HG02763 (cell line): ENCODE measurements around the gene DYNLL2.
A peak's percentile ranks its signal among the peaks of the same experiment; 100 is the strongest.
"Not testable (repeated sequence)": the region's sequence is repeated elsewhere in the genome, so short reads cannot be mapped to it uniquely, and the experiment has no call there.

Source experiments
- ATAC-seq: cut with Tn5 transposase; IDR thresholded peaks from one replicate; pipeline ENCODE4 v1.9.1; 2021; ENCODE audit warnings: mild to moderate bottlenecking, moderate library complexity; ENCODE audit not compliant: unreplicated experiment

The DYNLL2 gene

DNA sequence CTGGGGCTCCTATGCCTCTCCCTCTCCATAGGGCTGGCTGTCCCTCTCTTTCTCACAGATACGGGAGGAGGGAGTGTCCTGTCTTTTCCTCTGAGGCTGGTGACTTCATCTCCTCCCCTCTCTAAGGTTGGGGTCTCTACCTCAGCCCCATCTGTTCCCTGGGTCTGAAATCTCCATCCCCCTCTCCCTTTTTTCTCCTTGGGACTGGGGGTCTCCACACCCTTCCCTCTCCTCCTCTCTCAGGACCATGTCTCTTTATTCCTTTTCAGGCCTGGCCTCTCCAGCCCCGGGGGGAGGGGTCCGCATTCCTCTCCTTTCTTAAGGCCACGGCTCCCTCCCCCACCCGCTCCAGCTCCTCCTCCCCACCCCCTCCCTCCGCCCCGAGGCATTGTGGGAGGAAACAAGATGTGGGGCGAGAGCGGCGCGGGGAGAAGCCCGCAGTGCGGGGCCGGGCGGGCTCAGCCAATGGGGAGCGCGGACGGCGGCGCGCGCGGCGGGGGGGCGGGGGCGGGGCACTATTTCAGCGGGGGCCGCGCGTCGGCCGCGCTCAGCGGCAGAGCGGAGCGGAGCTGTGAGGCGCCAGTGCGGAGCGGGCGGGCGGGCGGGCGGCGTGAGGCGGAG is at the start of gene DYNLL2:
Gene DYNLL2 (plus strand): TSS at position 550 of the 621 bp plus-strand sequence. CDS start 3,672 bp downstream, outside the sequence.
- peak; percentile 68 for ATAC-seq

DNA sequence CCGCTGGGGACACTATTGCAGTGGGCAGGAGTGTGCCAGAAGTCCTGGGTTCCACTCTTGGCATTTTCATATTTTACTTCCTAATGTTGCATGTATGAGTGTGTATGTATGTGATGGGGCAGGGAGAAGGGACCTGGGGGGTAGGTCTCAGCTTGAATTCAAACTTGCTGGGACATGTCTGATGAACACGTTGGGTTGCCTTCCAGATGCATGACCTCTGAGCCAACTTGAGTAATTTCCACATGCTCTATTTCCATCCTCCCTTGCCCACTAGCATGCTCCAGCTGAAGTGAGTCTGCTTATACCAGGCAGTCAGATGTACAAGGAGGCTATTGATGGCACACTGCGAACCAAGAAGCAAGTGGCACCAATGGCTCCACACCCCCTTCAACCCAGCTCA is 43.2 kb upstream of the DYNLL2 start:
- ATAC-seq = no peak

DNA sequence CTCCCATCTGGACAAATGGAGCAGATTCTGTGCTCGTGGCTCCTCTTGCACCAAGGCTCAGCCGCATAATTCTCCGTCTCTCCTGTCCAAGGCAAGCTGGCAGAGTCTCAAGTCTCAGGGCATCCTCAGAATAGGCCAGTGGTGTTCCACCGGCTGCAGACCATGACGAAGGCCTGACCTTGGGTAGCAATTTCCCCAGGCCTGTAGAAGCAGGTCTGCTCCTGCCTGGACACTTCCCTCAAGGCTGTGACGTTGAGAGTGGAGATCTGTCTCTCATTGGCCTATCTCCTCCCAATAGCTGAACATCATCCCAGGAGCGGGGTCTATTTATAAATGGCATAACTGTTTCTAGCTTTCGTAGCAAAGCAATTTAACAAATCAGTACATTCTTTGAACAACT is 42.8 kb upstream of the DYNLL2 start:
- no peak for ATAC-seq

DNA sequence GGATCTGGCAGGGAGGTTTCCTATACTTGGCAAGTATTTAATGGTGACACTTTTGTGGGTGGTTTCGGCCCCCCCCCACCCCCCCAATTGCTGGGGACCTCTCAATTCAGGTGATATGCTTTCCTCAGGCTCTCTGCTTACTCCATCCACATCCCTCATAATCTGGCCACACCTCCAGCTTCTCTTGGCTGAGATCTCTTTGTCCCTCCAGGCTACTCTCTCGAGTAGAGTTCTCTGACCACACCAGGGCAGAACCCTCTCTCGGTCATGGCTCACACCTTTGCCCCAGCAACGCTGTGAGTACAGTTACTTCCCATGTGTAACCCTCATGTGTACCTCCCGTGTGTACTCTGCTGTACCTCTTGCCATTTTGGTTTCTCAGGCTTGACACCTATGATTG is 42.1 kb upstream of the DYNLL2 start:
- no peak for ATAC-seq

DNA sequence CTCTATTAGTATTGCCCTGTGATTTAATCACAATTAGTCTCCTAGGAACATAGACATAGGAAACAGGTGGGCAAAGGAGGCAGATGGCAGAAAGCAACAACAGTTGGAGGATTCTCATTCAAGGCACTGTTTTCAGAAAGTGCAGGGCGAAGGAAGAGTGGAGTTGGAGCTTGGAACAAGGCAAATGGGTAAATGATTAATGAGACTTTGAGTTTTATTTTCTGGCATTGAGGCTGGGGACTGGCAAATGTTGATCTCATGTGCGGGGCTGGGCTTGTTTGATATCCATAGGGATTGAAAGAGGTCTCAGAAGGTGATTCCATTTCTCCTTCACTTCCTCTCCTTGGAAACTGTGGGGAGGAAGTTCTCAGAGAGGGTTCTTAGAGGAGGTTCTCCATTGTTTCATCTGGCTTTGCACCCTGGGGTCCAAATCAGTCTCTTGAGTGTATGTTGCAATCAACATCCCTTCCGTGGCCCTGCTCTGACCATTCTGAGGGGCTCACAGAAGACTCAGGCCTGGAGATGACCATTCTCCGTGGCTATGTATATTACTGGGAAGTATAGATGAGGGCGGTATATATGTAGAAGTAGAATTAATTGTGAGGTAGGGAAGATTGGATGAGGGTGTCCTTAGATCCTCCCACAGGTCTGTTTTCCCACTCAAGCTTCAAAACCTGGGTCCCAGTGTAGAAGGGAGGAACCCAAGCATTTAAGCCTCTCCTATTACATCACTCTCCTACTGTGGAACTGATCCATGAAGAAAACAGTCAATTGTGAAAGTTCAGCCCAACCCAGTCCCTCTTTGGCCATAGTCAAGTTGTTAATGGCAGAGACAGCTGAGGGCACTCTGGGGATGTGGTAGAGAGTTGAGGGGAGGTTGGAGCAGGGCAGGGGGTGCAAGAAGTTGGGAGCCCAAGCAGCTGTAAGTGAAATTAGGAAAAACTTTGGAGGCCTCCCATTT is 39.7 kb upstream of the DYNLL2 start:
- ATAC-seq = no peak

DNA sequence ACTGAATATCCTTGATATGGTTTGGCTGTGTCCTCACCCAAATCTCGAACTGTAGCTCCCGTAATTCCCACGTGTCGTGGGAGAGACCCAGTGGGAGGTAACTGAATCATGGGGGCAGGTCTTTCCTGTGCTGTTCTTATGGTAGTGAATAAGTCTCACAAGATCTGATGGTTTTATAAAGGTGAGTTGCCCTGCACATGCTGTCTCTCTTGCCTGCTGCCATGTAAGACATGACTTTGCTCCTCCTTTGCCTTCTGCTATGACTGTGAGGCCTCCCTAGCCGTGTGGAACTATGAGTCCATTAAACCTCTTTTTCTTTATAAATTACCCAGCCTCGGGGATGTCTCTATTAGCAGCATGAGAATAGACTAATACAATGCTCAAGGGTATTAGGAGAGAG is 39.0 kb upstream of the DYNLL2 start:
- ATAC-seq = not testable (repeated sequence)

DNA sequence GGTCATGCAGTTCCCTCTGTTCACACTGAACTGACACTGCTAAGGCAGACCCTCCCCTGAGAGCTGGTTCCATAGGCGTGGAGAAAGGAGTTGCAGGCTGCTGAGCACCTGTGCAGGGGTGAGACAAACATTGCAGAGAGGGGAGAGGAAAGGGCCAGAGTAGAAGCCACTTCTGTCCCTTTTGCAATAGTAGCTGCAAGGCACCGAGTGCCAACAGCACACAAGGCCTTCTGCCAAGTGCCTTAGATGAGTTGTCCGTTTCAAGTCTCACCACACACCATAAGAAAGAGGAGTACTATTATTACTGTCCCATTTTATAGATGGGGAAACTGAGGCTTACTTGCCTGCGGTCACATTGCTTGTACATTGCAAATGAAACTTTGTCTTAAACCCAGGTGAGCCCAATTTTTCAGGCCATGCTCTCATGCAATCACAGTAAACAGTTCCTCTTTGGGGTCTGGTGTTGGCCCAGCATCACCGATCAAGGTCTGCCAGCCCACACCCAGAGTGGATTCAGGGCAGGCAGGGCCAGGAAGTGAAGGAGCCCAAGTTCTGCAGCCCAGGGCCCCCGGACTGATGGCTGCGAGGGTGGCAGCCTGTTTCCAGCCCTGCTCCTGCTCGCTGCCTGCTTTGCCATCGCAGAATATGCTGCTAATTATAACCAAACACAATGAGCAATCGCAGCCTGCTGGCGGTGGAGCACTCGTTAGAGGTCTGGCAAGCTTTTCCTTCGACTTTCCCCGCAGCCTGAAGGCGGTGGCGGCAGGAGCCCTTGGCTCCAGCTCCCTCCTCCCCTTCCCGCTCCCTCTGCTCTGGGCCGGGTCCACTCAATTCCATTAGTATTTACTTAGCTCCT is 36.8 kb upstream of the DYNLL2 start:
- ATAC-seq = no peak

DNA sequence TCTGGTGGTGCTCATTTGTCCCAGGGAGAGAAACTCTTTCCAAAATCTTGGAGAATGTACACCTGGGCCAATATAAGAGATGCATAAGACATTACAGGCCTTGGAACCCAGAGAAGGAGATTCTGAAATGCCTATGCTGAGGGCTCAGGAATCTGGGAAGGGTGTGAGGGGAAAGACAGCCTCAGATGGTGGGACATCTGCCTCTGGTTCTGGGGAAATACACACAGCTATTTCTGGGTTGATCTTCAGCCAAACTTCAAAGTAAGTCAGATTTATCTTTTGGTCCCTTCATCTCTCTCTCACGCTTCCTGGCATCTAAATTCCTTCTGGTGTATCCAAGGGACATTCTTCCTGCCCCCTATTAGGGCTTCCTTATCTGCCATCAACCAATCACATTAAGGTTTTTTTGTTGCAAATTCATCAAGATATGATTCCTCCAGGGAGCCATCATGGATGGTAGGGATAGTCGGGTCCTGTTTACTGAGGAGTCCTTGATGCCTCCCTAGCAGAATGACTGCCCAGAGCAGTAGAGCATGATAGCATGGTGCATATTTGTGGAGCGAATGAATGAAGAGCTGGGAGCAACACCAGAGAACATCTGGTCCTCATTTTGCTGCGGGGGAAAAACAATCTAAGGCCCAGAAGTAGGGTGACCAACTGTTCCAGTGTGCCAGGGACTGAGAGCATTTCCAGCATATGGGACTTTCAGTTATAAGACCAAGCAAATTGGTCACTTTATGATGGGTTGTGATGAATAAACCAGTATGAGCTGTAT is 35.7 kb upstream of the DYNLL2 start:
- no peak for ATAC-seq

DNA sequence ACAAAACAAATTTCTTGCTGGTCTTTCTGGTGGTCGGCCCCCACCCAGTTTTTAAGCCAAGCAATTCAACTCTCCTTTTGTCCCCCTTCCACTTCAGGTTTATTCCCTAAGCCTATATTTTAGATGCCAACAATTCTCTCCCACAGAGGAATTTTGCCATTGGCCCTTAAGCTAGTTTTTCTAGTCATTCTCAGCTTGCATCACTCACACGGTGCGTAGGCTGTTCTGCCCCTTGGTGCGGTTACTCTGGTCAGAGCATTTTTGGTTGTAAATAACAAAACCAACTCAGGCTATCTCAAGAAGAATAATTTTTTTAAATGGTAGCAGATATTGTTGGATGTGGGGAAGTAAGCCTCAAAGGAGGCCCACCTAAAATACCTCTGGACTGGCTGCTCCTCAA is 33.7 kb upstream of the DYNLL2 start:
- ATAC-seq = no peak

DNA sequence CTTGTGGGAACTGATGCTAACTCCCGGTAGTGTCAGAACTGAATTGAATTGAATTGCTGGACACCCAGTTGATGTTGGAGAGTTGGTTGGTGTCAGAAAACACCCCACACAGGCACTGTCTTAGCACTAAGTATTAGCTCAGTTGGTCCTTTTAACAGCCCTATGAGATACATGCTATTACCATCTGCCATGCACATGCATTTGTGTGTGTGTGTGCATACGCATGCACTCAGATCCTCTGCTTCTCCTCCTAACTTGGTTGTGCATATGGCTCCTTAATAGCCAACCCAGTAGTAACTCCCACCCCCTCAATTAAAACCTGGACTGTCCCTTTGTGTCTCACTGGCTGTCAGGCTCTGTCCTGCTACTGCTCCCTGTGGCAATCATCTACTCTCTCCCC is 32.3 kb upstream of the DYNLL2 start:
- ATAC-seq = no peak

DNA sequence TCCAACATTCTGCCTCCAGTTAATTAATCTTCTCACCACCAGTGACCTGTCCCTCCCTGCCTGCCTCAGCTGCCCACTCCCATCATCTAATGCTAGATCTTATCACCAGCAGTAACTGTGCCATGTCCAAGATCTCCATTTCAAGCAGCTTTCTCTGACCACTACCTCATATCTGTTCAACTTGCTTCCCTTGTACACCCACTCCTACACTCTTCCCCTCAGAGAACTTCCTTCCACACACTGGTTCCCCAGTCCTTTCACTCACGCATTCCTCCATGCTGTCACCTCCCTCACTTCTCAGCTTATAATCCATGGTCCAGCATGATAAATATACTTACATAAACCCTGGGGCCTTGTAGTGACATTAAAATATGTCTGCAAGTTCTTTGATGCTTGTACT is 31.8 kb upstream of the DYNLL2 start:
- ATAC-seq = no peak

DNA sequence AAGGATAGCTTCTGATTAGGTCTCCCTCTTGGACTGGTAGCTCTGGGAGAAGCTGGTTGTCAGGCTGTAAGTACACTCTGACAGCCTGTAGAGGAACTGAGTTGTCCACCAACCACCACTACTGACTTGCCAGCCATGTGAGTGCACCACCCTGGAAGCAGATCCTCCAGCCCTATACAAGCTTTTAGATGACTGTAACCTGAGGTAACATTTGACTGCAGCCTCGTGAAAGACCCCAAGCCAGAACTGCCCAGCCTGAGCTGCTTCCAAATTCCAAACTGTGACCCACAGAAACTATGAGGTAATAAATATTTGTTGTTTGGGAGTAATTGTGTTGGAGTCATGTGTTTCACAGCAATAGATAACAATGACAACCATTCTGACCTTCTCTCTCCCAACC is 30.8 kb upstream of the DYNLL2 start:
- no peak for ATAC-seq

DNA sequence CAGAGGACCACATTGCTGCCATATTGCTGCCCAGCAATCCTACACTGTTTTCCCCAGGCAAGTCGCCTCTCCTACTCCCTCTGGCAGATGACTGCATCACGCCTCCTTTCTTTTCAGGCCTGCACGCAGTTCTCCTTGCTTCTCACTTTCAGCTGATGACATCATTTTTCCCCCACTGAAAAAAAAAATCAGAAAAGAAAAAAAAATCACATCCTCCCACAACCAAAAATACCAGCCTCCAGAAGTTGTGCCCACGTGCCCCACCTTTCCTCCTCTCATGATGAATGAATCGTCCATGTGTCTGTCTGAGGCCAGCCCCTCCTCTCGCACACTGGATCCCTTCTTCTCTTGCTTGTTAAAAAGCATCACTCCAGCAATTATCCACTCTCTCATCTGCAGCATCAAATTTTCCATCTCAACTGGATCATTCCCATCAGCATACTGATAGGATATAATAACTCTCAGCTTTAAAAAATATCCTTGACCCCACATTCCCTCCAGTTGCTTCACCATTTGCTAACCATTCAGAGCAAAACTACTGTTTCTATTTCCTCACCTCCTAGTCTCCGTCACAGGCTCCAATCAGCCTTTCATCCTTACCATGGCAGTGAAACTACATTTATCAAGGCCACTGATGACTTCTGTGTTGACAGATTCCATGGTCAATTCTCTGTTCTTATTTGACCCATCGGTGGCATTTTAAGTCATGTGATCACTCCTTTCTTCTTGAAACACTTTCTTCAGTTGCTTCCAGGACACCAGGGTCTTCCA is 30.1 kb upstream of the DYNLL2 start:
- no peak for ATAC-seq

DNA sequence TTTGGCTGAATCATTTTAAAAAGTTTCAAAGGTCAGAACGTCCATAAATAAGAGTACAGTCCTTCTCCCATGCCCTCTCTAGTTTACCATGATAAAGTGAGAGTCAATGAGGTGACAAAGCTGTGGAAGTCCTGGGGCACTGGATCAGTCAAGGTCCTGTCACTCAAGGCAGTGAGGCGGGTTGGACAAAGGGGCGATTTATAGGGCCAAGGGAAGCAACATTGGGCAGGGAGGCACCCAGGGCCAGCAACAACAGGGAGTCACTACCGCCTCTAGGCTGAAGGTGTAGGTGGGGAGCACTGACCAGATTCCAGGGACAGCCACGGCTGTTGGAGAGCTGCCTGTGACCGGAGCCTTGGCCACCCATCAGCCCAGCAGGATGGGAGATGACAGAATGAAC is 28.6 kb upstream of the DYNLL2 start:
- ATAC-seq = no peak

DNA sequence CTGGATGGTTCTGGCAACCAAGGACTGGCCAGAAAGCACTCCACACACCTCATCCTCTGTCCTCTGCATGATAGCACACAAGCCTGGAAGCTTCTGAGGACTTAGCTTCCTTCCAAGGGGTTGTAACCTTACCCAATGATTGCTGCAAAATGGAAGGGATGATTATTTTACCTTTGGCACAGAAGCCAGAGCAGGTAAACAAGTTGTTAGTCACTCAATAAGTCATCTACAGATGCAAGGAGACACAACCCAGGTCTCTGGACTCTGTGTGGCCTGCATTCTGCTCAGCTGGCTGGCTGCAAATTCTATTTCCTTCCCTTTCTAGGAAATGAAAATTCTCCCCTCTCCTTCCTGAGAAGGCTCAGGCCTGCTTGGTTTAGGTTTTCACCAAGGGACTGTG is 26.7 kb upstream of the DYNLL2 start:
- no peak for ATAC-seq

DNA sequence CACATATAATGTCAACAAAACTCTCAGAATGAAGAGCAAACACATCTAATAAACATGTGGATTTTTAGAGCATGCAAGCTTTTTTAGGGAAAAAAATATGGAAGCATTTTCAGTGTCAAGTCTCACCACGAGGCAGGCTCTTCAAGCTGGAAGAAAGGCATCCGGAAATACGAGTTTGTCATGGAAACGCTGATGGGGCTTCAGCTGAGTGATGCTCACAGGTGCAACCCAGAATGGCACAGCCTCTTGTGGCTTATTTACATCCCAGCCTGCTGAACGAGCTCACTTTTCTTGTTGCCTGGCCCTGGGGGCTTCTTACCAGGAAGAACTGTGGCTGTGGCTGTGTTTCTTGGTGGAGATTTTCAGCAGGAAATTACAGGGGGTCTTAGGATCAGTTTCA is 24.1 kb upstream of the DYNLL2 start:
- no peak for ATAC-seq

DNA sequence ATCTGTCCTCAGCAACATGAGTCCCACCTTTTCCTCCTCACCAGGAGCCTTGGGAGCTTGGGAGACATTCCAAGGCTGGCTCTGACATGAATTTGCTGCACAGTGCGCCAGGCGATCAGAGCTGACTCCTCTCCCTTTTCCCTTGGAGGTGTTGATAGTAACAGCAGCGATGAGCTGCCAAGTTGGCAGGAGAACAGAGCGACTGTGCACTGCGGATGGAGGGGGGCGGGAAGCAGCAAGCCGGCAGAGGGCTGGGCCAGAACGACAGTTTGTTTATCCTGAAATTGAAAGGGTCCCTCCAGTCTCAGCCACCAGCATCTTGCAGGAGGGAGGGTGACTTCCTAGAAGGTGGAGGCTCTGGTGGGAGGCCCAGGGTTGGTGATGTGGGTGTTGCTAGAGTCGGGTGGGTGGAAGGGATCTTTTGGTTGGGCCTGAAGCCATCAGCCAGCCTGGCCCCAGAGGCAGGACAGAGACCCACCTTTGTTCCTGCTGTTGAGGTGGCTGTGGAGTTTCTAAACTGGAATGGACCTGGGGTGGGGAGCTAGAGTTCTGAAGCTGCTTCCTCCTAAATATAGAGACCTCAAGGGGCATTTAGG is 22.5 kb upstream of the DYNLL2 start:
- no peak for ATAC-seq

DNA sequence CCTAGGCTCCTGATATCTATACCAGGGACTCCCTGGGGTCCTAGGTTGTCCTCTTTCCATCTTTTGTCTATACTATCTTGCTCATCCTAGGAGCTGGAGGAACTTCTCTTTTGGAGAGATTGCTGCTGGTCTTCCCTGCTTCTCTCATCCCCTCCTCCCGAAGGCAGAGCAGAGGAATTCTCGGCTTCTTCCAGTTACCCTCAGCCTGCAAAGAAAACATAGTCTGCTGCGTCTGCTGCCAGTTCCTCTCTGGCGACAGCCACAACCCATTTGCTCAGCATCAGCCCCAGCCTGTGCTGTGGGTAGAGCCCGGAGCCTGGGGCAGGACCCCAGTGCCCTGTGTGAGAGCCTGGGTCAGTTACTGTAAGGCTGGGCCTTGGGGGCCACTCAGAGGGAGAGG is 21.5 kb upstream of the DYNLL2 start:
- no peak for ATAC-seq

DNA sequence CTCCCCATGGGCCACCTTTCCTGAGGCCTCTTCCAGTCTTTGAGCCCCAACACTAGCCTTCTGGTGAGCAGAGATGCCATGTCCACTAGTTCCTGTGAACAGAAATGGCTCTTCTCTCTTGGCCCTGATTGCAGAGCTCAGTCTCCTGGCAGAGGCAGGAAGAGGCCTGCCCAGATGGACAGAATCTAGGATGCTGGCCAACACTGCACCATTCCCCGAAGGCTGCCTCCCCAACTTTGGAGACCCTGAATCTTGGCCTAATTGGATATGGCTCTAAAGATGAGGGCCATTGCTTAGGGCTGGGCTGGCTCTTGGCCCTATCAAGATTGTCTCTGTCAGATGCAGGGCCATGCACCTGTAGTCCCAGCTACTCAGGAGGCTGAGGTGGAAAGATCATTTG is 18.0 kb upstream of the DYNLL2 start:
- no peak for ATAC-seq

DNA sequence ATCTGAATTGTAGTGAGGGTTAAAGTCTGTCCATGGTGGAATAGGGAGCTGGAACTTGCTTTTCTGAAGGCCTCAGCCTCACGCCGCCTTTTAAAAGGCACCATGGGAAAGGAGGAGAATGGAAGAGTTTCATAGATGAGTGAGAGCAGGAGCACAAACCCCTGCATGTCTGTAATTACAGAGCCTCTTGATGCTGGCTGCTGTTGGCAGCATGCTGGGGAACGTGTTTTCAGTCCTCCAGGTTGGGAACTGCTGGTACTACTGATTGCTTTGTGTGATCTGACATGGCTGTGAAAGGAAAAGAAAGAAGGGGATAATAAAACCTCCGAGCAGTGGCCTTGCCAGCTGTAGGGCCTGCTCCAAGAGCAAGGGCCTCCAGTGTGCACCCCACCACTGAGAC is 16.8 kb upstream of the DYNLL2 start:
- ATAC-seq = no peak
